Progenitor cell of endocrine pancreas (in vitro differentiated cells): ENCODE data around the gene FTCD. TPM values are rescaled to one million over a fixed set of nuclear protein-coding genes. Genes with fewer than 3 reads are reported as not detected.
"Not testable (repeated sequence)": the region's sequence is repeated elsewhere in the genome, so short reads cannot be mapped to it uniquely, and the experiment has no call there.

ENCODE experiments used
- DNase-seq: peaks from one replicate; pipeline ENCODE4 v3.0.0; 2021; ENCODE audit warnings: low spot score; ENCODE audit not compliant: unreplicated experiment
- H3K27ac Mint-ChIP-seq: 2 replicates; pipeline ENCODE4 v1.8.0; 2021; ENCODE audit warnings: mild to moderate bottlenecking, moderate library complexity, mixed read lengths
- H3K27me3 Mint-ChIP-seq: 2 replicates; pipeline ENCODE4 v1.8.0; 2021; ENCODE audit warnings: mixed read lengths
- H3K36me3 Mint-ChIP-seq: 2 replicates; pipeline ENCODE4 v1.8.0; 2022; ENCODE audit warnings: mixed read lengths; ENCODE audit not compliant: insufficient read depth
- H3K4me1 Mint-ChIP-seq: 2 replicates; pipeline ENCODE4 v1.8.0; 2021; ENCODE audit warnings: low read depth, mixed read lengths
- H3K4me3 Mint-ChIP-seq: 2 replicates; pipeline ENCODE4 v1.8.0; 2021; ENCODE audit warnings: low read depth, mild to moderate bottlenecking, moderate library complexity, mixed read lengths
- H3K9me3 Mint-ChIP-seq: 2 replicates; pipeline ENCODE4 v1.8.0; 2021; ENCODE audit warnings: low read depth, mixed read lengths
- total RNA-seq: library from RNA; stranded (reverse); gene quantifications from 2 replicates; pipeline ENCODE4 v1.2.1, GENCODE V29; 2021
- TF ChIP-seq, protein P1 (sequence below): fragments of 200-600 bp; sonication (generic); IDR thresholded peaks from one replicate; pipeline ENCODE4 v1.5.0; 2021; ENCODE audit warnings: antibody characterized with exemption, mild to moderate bottlenecking; ENCODE audit not compliant: unreplicated experiment

Gene FTCD
- total RNA-seq, 1 donor from 2014 or later, result 49.3 TPM

DNA sequence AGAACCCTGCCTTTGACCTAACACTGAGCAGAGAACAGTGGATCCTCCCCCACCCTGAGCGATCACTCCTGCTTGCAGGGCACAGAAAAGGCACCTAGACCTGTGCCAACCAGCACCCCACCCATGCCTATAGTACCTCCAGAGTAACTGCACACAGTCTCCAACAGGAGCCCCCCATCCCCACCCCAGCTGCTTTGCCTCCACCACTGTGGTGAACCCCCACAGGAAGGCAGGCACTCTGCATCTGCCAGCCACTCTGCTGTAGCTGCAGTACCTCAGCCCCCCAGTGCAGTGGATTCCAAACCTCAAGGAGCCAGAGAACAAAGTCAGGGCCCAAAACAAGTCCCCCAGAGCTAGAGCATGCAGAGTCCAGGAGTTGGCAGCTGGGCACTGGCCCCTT is 18.2 kb upstream of the FTCD start:
- Mint-ChIP-seq H3K27ac (no peak overlapping the region), H3K36me3 (peaks cover 16% of the 10 kb centered on the region), H3K9me3 (peaks cover 32% of the 10 kb centered on the region), H3K4me1 (no peaks in the 10 kb centered on the region), H3K4me3 (no peak overlapping the region), H3K27me3 (no peaks in the 10 kb centered on the region)
- DNase-seq, result no peak
- TF ChIP-seq, protein P1, sequence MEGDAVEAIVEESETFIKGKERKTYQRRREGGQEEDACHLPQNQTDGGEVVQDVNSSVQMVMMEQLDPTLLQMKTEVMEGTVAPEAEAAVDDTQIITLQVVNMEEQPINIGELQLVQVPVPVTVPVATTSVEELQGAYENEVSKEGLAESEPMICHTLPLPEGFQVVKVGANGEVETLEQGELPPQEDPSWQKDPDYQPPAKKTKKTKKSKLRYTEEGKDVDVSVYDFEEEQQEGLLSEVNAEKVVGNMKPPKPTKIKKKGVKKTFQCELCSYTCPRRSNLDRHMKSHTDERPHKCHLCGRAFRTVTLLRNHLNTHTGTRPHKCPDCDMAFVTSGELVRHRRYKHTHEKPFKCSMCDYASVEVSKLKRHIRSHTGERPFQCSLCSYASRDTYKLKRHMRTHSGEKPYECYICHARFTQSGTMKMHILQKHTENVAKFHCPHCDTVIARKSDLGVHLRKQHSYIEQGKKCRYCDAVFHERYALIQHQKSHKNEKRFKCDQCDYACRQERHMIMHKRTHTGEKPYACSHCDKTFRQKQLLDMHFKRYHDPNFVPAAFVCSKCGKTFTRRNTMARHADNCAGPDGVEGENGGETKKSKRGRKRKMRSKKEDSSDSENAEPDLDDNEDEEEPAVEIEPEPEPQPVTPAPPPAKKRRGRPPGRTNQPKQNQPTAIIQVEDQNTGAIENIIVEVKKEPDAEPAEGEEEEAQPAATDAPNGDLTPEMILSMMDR, result no peak

DNA sequence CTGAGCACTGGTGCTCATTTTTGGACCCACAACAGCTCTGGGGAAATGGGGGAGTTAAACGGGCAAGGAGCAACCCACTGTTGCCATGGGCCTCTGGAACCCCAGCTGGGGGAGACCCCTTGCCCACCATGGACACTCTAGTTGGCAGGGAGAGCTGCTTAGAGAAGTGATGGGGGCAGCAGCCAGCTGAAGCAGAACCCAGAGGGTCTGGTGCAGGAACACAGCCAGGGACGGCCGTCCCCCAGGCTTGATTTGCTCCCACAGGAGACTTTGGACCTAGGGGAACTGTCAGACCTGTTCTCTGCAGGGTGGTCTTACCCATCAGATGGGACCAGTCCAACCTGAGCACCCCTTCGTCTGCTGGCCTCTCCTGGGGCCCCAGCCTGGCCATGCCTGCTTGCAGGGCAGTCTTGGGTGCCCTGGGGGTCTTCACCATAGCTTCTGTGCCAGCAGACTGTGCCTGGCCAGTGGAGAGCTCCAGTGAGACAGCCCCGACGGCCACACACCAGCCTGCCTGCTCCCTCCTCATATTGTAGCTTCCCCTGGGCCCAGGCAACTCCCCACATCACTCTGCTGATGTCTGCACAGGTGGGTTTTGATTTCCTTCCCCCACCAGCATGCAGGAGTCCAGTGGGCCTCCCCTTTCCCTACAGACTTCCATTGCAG is 17.6 kb upstream of the FTCD start:
- H3K27me3 Mint-ChIP-seq, result no peaks in the 10 kb centered on the region
- no peak overlapping the region for H3K27ac Mint-ChIP-seq
- peaks cover 16% of the 10 kb centered on the region for H3K36me3 Mint-ChIP-seq
- TF ChIP-seq, protein P1, result no peak
- peaks cover 32% of the 10 kb centered on the region for H3K9me3 Mint-ChIP-seq
- DNase-seq, result no peak
- H3K4me1 Mint-ChIP-seq, result no peaks in the 10 kb centered on the region
- H3K4me3 Mint-ChIP-seq, result no peak overlapping the region

DNA sequence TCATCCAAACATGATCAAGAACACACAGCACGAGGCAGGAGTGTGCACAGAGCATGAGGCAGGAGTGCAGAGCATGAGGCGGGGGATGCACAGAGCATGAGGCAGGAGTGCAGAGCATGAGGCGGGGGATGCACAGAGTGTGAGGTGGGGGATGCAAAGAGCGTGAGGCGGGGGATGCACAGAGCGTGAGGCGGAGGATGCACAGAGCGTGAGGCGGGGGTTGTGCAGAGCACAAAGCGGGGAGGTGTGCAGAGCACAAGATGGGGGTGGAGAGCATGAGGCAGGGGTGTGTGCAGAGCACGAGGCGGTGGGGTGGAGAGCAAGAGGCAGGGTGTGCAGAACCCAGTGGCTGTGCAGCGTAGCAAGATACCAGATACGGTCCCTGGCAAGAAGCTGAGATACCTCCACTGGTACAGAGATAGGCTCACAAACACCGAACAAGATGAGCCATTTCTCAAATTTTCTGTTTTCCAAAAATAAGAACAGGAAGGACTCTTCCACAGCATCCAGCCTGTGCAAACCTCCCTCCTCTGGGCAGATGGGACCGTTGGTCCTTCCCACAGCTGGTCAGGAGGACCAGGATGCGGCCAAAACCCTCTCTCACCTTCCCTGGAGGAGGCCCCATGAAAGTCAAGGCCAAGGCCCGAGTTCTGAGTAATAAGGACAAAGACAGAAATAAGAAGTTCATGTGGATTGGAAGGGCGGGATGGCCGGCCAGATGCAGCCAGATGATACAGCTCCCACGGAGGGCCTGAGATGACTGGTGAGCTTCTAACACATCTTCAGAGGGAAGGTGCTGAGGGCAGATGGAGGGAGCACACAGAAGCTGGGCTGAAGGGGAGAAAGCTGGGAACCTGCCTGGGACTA is 16.9 kb upstream of the FTCD start:
- Mint-ChIP-seq H3K4me1 (no peaks in the 10 kb centered on the region), H3K27me3 (no peaks in the 10 kb centered on the region)
- DNase-seq, result no peak

DNA sequence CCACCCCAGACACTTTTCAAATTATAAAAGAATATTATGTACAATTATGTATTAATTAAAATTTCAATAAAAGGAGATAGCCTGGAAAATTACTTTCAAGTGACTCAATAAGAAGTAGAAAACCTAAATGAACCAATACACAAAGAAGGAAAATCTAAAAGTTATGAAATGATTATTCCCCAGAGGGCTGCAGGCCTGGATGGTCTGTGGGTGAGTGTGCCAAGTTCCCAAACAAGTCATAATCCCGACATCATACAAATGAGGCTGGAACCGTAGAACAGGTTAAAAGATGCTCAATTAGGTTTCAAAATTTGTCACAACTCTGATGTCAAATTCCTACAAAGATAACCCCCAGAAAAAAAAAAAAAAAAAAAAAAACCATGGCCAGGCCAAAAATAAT is 16.2 kb upstream of the FTCD start:
- Mint-ChIP-seq H3K36me3 (peaks cover 13% of the 10 kb centered on the region), H3K4me1 (no peaks in the 10 kb centered on the region), H3K9me3 (peaks cover 20% of the 10 kb centered on the region), H3K4me3 (no peak overlapping the region), H3K27me3 (no peaks in the 10 kb centered on the region), H3K27ac (peak overlapping the region; percentile 41)
- TF ChIP-seq, protein P1, result no peak
- DNase-seq, result no peak

More for the DNA sequence above, 16.9 kb upstream of the FTCD start:
- H3K36me3 Mint-ChIP-seq, result peaks cover 13% of the 10 kb centered on the region
- no peak overlapping the region for H3K4me3 Mint-ChIP-seq
- TF ChIP-seq, protein P1, result no peak
- peaks cover 25% of the 10 kb centered on the region for H3K9me3 Mint-ChIP-seq
- H3K27ac Mint-ChIP-seq, result peak overlapping the region; percentile 41

DNA sequence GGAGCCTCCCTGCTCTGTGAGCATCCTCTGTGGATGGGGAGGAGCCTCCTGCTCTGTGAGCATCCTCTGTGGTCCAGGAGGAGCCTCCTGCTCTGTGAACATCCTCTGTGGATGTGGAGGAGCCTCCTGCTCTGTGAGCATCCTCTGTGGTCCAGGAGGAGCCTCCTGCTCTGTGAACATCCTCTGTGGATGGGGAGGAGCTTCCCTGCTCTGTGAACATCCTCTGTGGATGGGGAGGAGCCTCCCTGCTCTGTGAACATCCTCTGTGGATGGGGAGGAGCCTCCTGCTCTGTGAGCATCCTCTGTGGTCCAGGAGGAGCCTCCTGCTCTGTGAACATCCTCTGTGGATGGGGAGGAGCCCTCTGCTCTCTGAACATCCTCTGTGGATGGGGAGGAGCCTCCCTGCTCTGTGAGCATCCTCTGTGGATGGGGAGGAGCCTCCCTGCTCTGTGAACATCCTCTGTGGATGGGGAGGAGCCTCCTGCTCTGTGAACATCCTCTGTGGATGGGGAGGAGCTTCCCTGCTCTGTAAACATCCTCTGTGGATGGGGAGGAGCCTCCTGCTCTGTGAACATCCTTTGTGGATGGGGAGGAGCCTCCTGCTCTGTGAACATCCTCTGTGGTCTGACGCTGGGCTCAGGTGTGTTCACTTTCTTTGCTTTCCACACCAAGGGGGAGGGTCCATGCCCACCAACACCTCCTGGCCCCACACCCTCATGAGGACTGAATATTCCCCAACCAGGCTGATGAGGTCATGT is 15.2 kb upstream of the FTCD start:
- not testable (repeated sequence) for H3K4me3 Mint-ChIP-seq, H3K4me1 Mint-ChIP-seq, DNase-seq, H3K27ac Mint-ChIP-seq, H3K27me3 Mint-ChIP-seq
- Mint-ChIP-seq H3K9me3 (peaks cover 12% of the 10 kb centered on the region), H3K36me3 (peaks cover 14% of the 10 kb centered on the region)
